Neural progenitor cell (in vitro differentiated cells): ENCODE results near the gene OTUD1. TPM values are rescaled to one million over a fixed set of nuclear protein-coding genes. Genes with fewer than 3 reads are reported as not detected.

Experiments used
- DNase-seq: peaks from one replicate; pipeline ENCODE4 v3.0.0-alpha.2; 2016; ENCODE audit warnings: low spot score
- H2AFZ ChIP-seq: fragments of 200-600 bp; sonication (generic); replicated peaks from 2 replicates; pipeline ENCODE4 v1.6.1; 2016; ENCODE audit warnings: antibody characterized with exemption
- H3F3A ChIP-seq: fragments of 200-600 bp; sonication (generic); 2 replicates; pipeline ENCODE4 v1.6.1; 2016; ENCODE audit warnings: antibody characterized with exemption, low read depth
- H3K27ac ChIP-seq: fragments of 200-600 bp; sonication (generic); 2 replicates; pipeline ENCODE4 v1.5.1; 2016; ENCODE audit warnings: mild to moderate bottlenecking
- H3K27me3 ChIP-seq: fragments of 200-600 bp; sonication (generic); 2 replicates; pipeline ENCODE4 v1.6.1; 2016; ENCODE audit warnings: mild to moderate bottlenecking, moderate library complexity
- H3K36me3 ChIP-seq: fragments of 200-600 bp; sonication (generic); 2 replicates; pipeline ENCODE4 v1.5.1; 2016
- H3K4me1 ChIP-seq: fragments of 200-600 bp; sonication (generic); 2 replicates; pipeline ENCODE4 v1.6.1; 2016; ENCODE audit warnings: mixed run types
- H3K4me2 ChIP-seq: fragments of 200-600 bp; sonication (generic); 2 replicates; pipeline ENCODE4 v1.6.1; 2016
- H3K4me3 ChIP-seq: fragments of 200-600 bp; sonication (generic); 2 replicates; pipeline ENCODE4 v1.5.1; 2016
- H3K79me2 ChIP-seq: fragments of 200-600 bp; sonication (generic); 2 replicates; pipeline ENCODE4 v1.6.1; 2016; ENCODE audit warnings: low read depth
- H3K9ac ChIP-seq: fragments of 200-600 bp; sonication (generic); 2 replicates; pipeline ENCODE4 v1.6.1; 2016
- H3K9me3 ChIP-seq: fragments of 200-600 bp; sonication (generic); 2 replicates; pipeline ENCODE4 v1.5.1; 2016; ENCODE audit warnings: low read depth
- H4K20me1 ChIP-seq: fragments of 200-600 bp; sonication (generic); 2 replicates; pipeline ENCODE4 v1.6.1; 2016; ENCODE audit warnings: low read depth
- H3K27ac Mint-ChIP-seq: 3 replicates; pipeline ENCODE4 v1.8.0; 2021; ENCODE audit warnings: mixed read lengths
- H3K27me3 Mint-ChIP-seq: 2 replicates; pipeline ENCODE4 v1.8.0; 2022; ENCODE audit warnings: low read depth, mild to moderate bottlenecking, inconsistent platforms, moderate library complexity, mixed read lengths; ENCODE audit not compliant: insufficient read depth
- H3K36me3 Mint-ChIP-seq: 3 replicates; pipeline ENCODE4 v1.8.0; 2021; ENCODE audit warnings: mixed read lengths
- H3K4me1 Mint-ChIP-seq: 3 replicates; pipeline ENCODE4 v1.8.0; 2021; ENCODE audit warnings: mixed read lengths
- H3K4me3 Mint-ChIP-seq: 3 replicates; pipeline ENCODE4 v1.8.0; 2021; ENCODE audit warnings: mild to moderate bottlenecking, moderate library complexity, mixed read lengths
- H3K9me3 Mint-ChIP-seq: 3 replicates; pipeline ENCODE4 v1.8.0; 2020; ENCODE audit warnings: mixed read lengths
- CTCF ChIP-seq: fragments of 200-600 bp; sonication (generic); IDR thresholded peaks from 2 replicates; pipeline ENCODE4 v1.5.1; 2017; ENCODE audit warnings: antibody characterized with exemption, mild to moderate bottlenecking
- EZH2 ChIP-seq: fragments of 200-600 bp; sonication (generic); IDR thresholded peaks from 2 replicates; pipeline ENCODE4 v1.6.1; 2017; ENCODE audit warnings: antibody characterized with exemption, mild to moderate bottlenecking, moderate library complexity
- EZH2phosphoT487 ChIP-seq: fragments of 200-600 bp; sonication (generic); IDR thresholded peaks from 2 replicates; pipeline ENCODE4 v1.6.1; 2017; ENCODE audit warnings: antibody characterized with exemption
- total RNA-seq: library from RNA; depleted of rRNA; stranded (reverse); fragments of >200 nt; gene quantifications from 2 replicates; pipeline ENCODE4 v1.2.3, GENCODE V29; 2015; ENCODE audit warnings: low replicate concordance

Gene OTUD1
- total RNA-seq, 1 donor from 2014 or later: 7.9 TPM

- Mint-ChIP-seq H3K4me1 (peaks cover 4% of the 10 kb centered on the region), H3K36me3 (no peaks in the 10 kb centered on the region), H3K27ac (no peak overlapping the region), H3K27me3 (no peaks in the 10 kb centered on the region), H3K4me3 (no peak overlapping the region), H3K9me3 (no peaks in the 10 kb centered on the region)
- TF ChIP-seq EZH2phosphoT487 (no peak), EZH2 (no peak), CTCF (no peak)
- Histone ChIP-seq H2AFZ (no peak overlapping the region), H4K20me1 (no peaks in the 10 kb centered on the region), H3K9me3 (no peaks in the 10 kb centered on the region), H3K79me2 (no peaks in the 10 kb centered on the region), H3K36me3 (no peaks in the 10 kb centered on the region), H3K9ac (no peak overlapping the region), H3K4me2 (no peak overlapping the region), H3K4me3 (no peak overlapping the region), H3K4me1 (no peaks in the 10 kb centered on the region), H3K27ac (no peak overlapping the region), H3F3A (no peaks in the 10 kb centered on the region), H3K27me3 (no peaks in the 10 kb centered on the region)
- DNase-seq: no peak
These were observed 35.6 kb upstream of the OTUD1 start for GRCh38 chr10:23403278-23403677.

GRCh38 chr10:23403719-23404118 lies 35.2 kb upstream of the OTUD1 start:
- no peaks in the 10 kb centered on the region for H3K36me3 ChIP-seq
- no peaks in the 10 kb centered on the region for H4K20me1 ChIP-seq
- H3K36me3 Mint-ChIP-seq: no peaks in the 10 kb centered on the region
- H3K27ac Mint-ChIP-seq: no peak overlapping the region
- peaks cover 4% of the 10 kb centered on the region for H3K4me1 Mint-ChIP-seq
- H3F3A ChIP-seq: no peaks in the 10 kb centered on the region
- no peak overlapping the region for H2AFZ ChIP-seq
- no peak for DNase-seq
- H3K27me3 ChIP-seq: no peaks in the 10 kb centered on the region
- H3K4me3 ChIP-seq: no peak overlapping the region
- H3K4me2 ChIP-seq: no peak overlapping the region
- H3K27me3 Mint-ChIP-seq: no peaks in the 10 kb centered on the region
- TF ChIP-seq EZH2phosphoT487: no peak
- no peaks in the 10 kb centered on the region for H3K4me1 ChIP-seq
- H3K9me3 ChIP-seq: no peaks in the 10 kb centered on the region
- no peaks in the 10 kb centered on the region for H3K79me2 ChIP-seq
- H3K4me3 Mint-ChIP-seq: no peak overlapping the region
- no peak overlapping the region for H3K9ac ChIP-seq
- no peak overlapping the region for H3K27ac ChIP-seq
- no peaks in the 10 kb centered on the region for H3K9me3 Mint-ChIP-seq

- Mint-ChIP-seq H3K27me3 (no peaks in the 10 kb centered on the region), H3K36me3 (no peaks in the 10 kb centered on the region), H3K27ac (no peak overlapping the region), H3K9me3 (no peaks in the 10 kb centered on the region), H3K4me3 (no peak overlapping the region), H3K4me1 (peaks cover 4% of the 10 kb centered on the region)
- no peaks in the 10 kb centered on the region for H3F3A ChIP-seq
- TF ChIP-seq EZH2phosphoT487 (no peak), CTCF (no peak), EZH2 (no peak)
- no peaks in the 10 kb centered on the region for H3K27me3 ChIP-seq
- no peak overlapping the region for H2AFZ ChIP-seq
- no peaks in the 10 kb centered on the region for H3K36me3 ChIP-seq
- DNase-seq: no peak
- no peaks in the 10 kb centered on the region for H3K4me1 ChIP-seq
- no peak overlapping the region for H3K4me2 ChIP-seq
- no peak overlapping the region for H3K4me3 ChIP-seq
- H3K9ac ChIP-seq: no peak overlapping the region
- H3K27ac ChIP-seq: no peak overlapping the region
- no peaks in the 10 kb centered on the region for H4K20me1 ChIP-seq
- no peaks in the 10 kb centered on the region for H3K9me3 ChIP-seq
- no peaks in the 10 kb centered on the region for H3K79me2 ChIP-seq
These were observed 34.4 kb upstream of the OTUD1 start for GRCh38 chr10:23404461-23404980.

GRCh38 chr10:23405540-23405939 lies 33.3 kb upstream of the OTUD1 start:
- Histone ChIP-seq H4K20me1 (no peaks in the 10 kb centered on the region), H3K4me2 (no peak overlapping the region), H3K9ac (no peak overlapping the region), H3K27ac (no peak overlapping the region), H2AFZ (no peak overlapping the region), H3K4me1 (no peaks in the 10 kb centered on the region), H3K9me3 (no peaks in the 10 kb centered on the region), H3K4me3 (no peak overlapping the region), H3K36me3 (no peaks in the 10 kb centered on the region), H3K27me3 (no peaks in the 10 kb centered on the region), H3F3A (no peaks in the 10 kb centered on the region), H3K79me2 (no peaks in the 10 kb centered on the region)
- H3K36me3 Mint-ChIP-seq: no peaks in the 10 kb centered on the region
- no peak for DNase-seq
- no peak for TF ChIP-seq EZH2phosphoT487
- TF ChIP-seq CTCF: no peak
- no peak for TF ChIP-seq EZH2
- H3K4me3 Mint-ChIP-seq: no peak overlapping the region
- H3K9me3 Mint-ChIP-seq: no peaks in the 10 kb centered on the region
- no peaks in the 10 kb centered on the region for H3K27me3 Mint-ChIP-seq
- no peak overlapping the region for H3K27ac Mint-ChIP-seq
- peaks cover 4% of the 10 kb centered on the region for H3K4me1 Mint-ChIP-seq
